ENCODE results near the gene GPR143. TPM values are rescaled to one million over a fixed set of nuclear protein-coding genes. Genes with fewer than 3 reads are reported as not detected.

GPR143 gene
- total and polyA plus RNA-seq, 9 of the 15 experiments (the other 6 are each of a cell fraction or from before 2014, with no cell fraction given), result not detected

DNA sequence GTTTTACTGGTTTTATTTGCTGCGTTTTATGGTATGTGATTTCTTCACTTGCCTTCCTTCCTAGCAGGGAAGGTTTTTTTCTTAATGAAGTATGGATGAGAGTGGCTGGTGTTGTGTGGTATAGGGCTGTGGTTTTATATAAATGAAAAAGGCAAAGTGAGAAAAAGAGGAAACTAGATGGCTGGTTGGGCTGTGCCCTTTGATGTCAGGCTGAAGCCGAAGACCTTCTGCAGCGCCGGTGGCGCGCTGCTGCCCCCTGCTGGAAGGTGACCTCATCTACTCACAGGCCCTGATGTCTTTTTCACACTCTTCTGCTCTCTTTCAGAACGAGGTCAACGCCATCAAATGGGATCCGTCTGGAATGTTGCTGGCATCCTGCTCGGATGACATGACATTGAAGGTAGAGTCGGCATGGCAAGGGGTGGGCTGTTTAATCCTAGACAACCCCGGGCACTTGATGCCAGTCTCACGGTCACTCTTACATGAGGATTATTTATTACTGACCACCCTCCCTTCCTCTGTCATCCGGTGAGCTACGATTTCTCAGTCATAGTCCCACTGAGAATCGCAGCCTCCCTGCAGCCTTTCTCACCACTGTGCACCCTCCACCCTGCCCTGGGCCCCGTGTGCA is 56.6 kb downstream of the GPR143 start (continued):
- TF ChIP-seq ZNF146 (CRISPR knock-in tag; IDR thresholded peaks at IDR 0.05; ENCODE audit: unreplicated experiment) (no peak), TCF7L2 (IDR thresholded peaks at IDR 0.05; ENCODE audit: low read depth, low read length) (peak; percentile 41; the same call in 1 of the 2 replicates), ZNF655 (CRISPR knock-in tag; IDR thresholded peaks at IDR 0.05) (no peak), SMC3 (conservative IDR thresholded peaks at IDR 0.05; ENCODE audit: insufficient read depth, low read depth, low read length) (peak; percentile 73), KDM1A (IDR thresholded peaks at IDR 0.05) (no peak), STAG1 (CRISPR knock-in tag; IDR thresholded peaks at IDR 0.05; ENCODE audit: borderline replicate concordance) (peak; percentile 81; the same call in 1 of the 2 replicates), SETDB1 (IDR thresholded peaks at IDR 0.05; ENCODE audit: low read length) (no peak), DMBX1 (CRISPR knock-in tag; IDR thresholded peaks at IDR 0.05; ENCODE audit: borderline replicate concordance) (no peak), ZNF778 (CRISPR knock-in tag; IDR thresholded peaks at IDR 0.05) (no peak), NR1H2 (CRISPR knock-in tag; IDR thresholded peaks at IDR 0.05) (no peak)
- TF ChIP-seq, protein P1, sequence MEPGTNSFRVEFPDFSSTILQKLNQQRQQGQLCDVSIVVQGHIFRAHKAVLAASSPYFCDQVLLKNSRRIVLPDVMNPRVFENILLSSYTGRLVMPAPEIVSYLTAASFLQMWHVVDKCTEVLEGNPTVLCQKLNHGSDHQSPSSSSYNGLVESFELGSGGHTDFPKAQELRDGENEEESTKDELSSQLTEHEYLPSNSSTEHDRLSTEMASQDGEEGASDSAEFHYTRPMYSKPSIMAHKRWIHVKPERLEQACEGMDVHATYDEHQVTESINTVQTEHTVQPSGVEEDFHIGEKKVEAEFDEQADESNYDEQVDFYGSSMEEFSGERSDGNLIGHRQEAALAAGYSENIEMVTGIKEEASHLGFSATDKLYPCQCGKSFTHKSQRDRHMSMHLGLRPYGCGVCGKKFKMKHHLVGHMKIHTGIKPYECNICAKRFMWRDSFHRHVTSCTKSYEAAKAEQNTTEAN (CRISPR knock-in tag; IDR thresholded peaks at IDR 0.05), result no peak
